PC-9 (cell line): Measurements from ENCODE around the gene C1QL2. TPM values are rescaled to one million over a fixed set of nuclear protein-coding genes. Genes with fewer than 3 reads are reported as not detected.

Experiments used
- BruUV-seq: library from RNA; stranded (reverse); fragments of 400-500 nt; replicated peaks from 2 replicates; lab custom pipeline; 2021; lab: Mats Ljungman, UMichigan
- CTCF ChIA-PET: fragments of 300-600 bp; sonication (Branson Sonifier 250); formaldehyde crosslinking; loops from one replicate; lab custom pipeline; 2022; ENCODE audit warnings: antibody characterized with exemption; lab: Charles Lee
- POLR2A ChIA-PET: fragments of 300-600 bp; sonication (Branson Sonifier 250); formaldehyde crosslinking; loops from one replicate; lab custom pipeline; 2022; ENCODE audit warnings: antibody characterized with exemption; ENCODE audit not compliant: unreplicated experiment; lab: Charles Lee
- DNase-seq, 2 experiments: peaks; one replicate each; pipeline versions ENCODE4 v3.0.0 to v3.0.0-alpha.2; 2015 to 2022; ENCODE audit warnings: mixed read lengths in 1 of 2
- H2AFZ ChIP-seq: fragments of 200-600 bp; sonication (generic); 2 replicates; pipeline ENCODE4 v1.8.1; 2017; ENCODE audit warnings: antibody characterized with exemption
- H3F3A ChIP-seq: fragments of 200-600 bp; sonication (generic); 2 replicates; pipeline ENCODE4 v1.8.1; 2017; ENCODE audit warnings: antibody characterized with exemption, mild to moderate bottlenecking, low read depth; ENCODE audit not compliant: insufficient read depth
- H3K27ac ChIP-seq: fragments of 200-600 bp; sonication (generic); 2 replicates; pipeline ENCODE4 v1.6.1; 2016; ENCODE audit warnings: mixed run types
- H3K27me3 ChIP-seq: fragments of 200-600 bp; sonication (generic); 2 replicates; pipeline ENCODE4 v1.6.1; 2016; ENCODE audit warnings: low read depth, mixed run types; ENCODE audit not compliant: insufficient read depth
- H3K36me3 ChIP-seq: fragments of 200-600 bp; sonication (generic); 2 replicates; pipeline ENCODE4 v1.6.1; 2016; ENCODE audit warnings: low read depth, mixed run types
- H3K4me1 ChIP-seq: fragments of 200-600 bp; sonication (generic); replicated peaks from 2 replicates; pipeline ENCODE4 v1.6.1; 2016; ENCODE audit warnings: mixed run types; ENCODE audit not compliant: insufficient read depth
- H3K4me2 ChIP-seq: fragments of 200-600 bp; sonication (generic); 2 replicates; pipeline ENCODE4 v1.6.1; 2017; ENCODE audit warnings: mixed run types
- H3K4me3 ChIP-seq: fragments of 200-600 bp; sonication (generic); 2 replicates; pipeline ENCODE4 v1.6.1; 2016; ENCODE audit warnings: mixed run types
- H3K79me2 ChIP-seq: fragments of 200-600 bp; sonication (generic); 2 replicates; pipeline ENCODE4 v1.6.1; 2017; ENCODE audit warnings: low read depth, mixed run types
- H3K9me2 ChIP-seq: fragments of 200-600 bp; sonication (generic); 2 replicates; pipeline ENCODE4 v1.8.1; 2017; ENCODE audit warnings: mild to moderate bottlenecking; ENCODE audit not compliant: insufficient read depth
- H3K9me3 ChIP-seq: fragments of 200-600 bp; sonication (generic); 2 replicates; pipeline ENCODE4 v1.8.1; 2016; ENCODE audit warnings: low read depth; ENCODE audit not compliant: insufficient read depth
- H4K20me1 ChIP-seq: fragments of 200-600 bp; sonication (generic); 2 replicates; pipeline ENCODE4 v1.8.1; 2017; ENCODE audit not compliant: insufficient read depth
- CTCF ChIP-seq: fragments of 200-600 bp; sonication (generic); conservative IDR thresholded peaks from 2 replicates; pipeline ENCODE4 v1.6.1; 2017; ENCODE audit warnings: mixed run types, antibody characterized with exemption, mild to moderate bottlenecking, moderate library complexity
- EZH2 ChIP-seq: fragments of 200-600 bp; sonication (generic); IDR thresholded peaks from 2 replicates; pipeline ENCODE4 v1.8.0; 2017; ENCODE audit warnings: antibody characterized with exemption, low read depth
- intact Hi-C: fragments of 100-400 bp; cut with micrococcal nuclease; formaldehyde crosslinking; loops from one replicate; pipeline ENCODE4 v1.10.0; 2022; ENCODE audit not compliant: unreplicated experiment
- total RNA-seq: library from RNA; stranded (reverse); gene quantifications from 2 replicates; pipeline ENCODE4 v1.2.3, GENCODE V29; 2021

The C1QL2 gene
- total RNA-seq, 1 experiment from 2014 or later = not detected

- Histone ChIP-seq H3K9me3 (no peaks in the 10 kb centered on the region), H3K4me1 (peaks cover 15% of the 10 kb centered on the region), H3K36me3 (no peaks in the 10 kb centered on the region), H2AFZ (no peak overlapping the region), H3K27me3 (no peaks in the 10 kb centered on the region), H3K9me2 (no peaks in the 10 kb centered on the region), H4K20me1 (no peaks in the 10 kb centered on the region), H3K4me3 (no peak overlapping the region), H3K4me2 (no peak overlapping the region), H3F3A (no peaks in the 10 kb centered on the region), H3K27ac (no peak overlapping the region), H3K79me2 (no peaks in the 10 kb centered on the region)
- BruUV-seq = no TSS peak
- no peak for TF ChIP-seq EZH2
- no peak for TF ChIP-seq CTCF
- CTCF ChIA-PET = no interaction called here
- no peak for DNase-seq
- POLR2A ChIA-PET = no interaction called here
- intact Hi-C loops = no loop called here
Measured at GRCh38 chr2:119184512-119184911, 26.0 kb upstream of the C1QL2 start.

- POLR2A ChIA-PET = no interaction called here
Measured at GRCh38 chr2:119181791-119182445, 23.4 kb upstream of the C1QL2 start.

GRCh38 chr2:119181391-119181790 lies 22.8 kb upstream of the C1QL2 start:
- H3K4me1 ChIP-seq = peaks cover 21% of the 10 kb centered on the region
- POLR2A ChIA-PET = no interaction called here
- no peaks in the 10 kb centered on the region for H3K9me3 ChIP-seq
- H3F3A ChIP-seq = no peaks in the 10 kb centered on the region
- no peak overlapping the region for H2AFZ ChIP-seq
- no peaks in the 10 kb centered on the region for H3K27me3 ChIP-seq
- intact Hi-C loops = no loop called here
- no peaks in the 10 kb centered on the region for H3K9me2 ChIP-seq
- no peak overlapping the region for H3K4me3 ChIP-seq
- CTCF ChIA-PET = no interaction called here
- no peaks in the 10 kb centered on the region for H4K20me1 ChIP-seq
- H3K27ac ChIP-seq = no peak overlapping the region
- H3K36me3 ChIP-seq = no peaks in the 10 kb centered on the region
- H3K4me2 ChIP-seq = no peak overlapping the region
- no peaks in the 10 kb centered on the region for H3K79me2 ChIP-seq
- no TSS peak for BruUV-seq
- no peak for TF ChIP-seq CTCF
- no peak for TF ChIP-seq EZH2
- DNase-seq = no peak

More at GRCh38 chr2:119181791-119182445, 23.4 kb upstream of the C1QL2 start:
- no TSS peak for BruUV-seq
- H3K9me3 ChIP-seq = no peaks in the 10 kb centered on the region
- no peak overlapping the region for H3K4me2 ChIP-seq
- CTCF ChIA-PET = no interaction called here
- no peak overlapping the region for H3K4me3 ChIP-seq
- TF ChIP-seq EZH2 = no peak
- no peak for TF ChIP-seq CTCF
- no peaks in the 10 kb centered on the region for H4K20me1 ChIP-seq
- H3K4me1 ChIP-seq = peaks cover 21% of the 10 kb centered on the region
- no peak for DNase-seq
- H3K9me2 ChIP-seq = no peaks in the 10 kb centered on the region
- no peaks in the 10 kb centered on the region for H3K79me2 ChIP-seq
- intact Hi-C loops = no loop called here
- no peaks in the 10 kb centered on the region for H3K27me3 ChIP-seq
- no peaks in the 10 kb centered on the region for H3F3A ChIP-seq
- no peaks in the 10 kb centered on the region for H3K36me3 ChIP-seq
- H3K27ac ChIP-seq = no peak overlapping the region
- H2AFZ ChIP-seq = no peak overlapping the region
